Panc1 (cell line): Measurements from ENCODE around the gene SGPP1.

Experiments
- POLR2AphosphoS5 ChIP-seq: IDR thresholded peaks from 2 replicates; pipeline ENCODE4 v1.6.1; 2012; ENCODE audit warnings: mild to moderate bottlenecking, low read depth, low read length, moderate library complexity
- REST ChIP-seq, 2 experiments: IDR thresholded peaks; 2 replicates each; pipeline ENCODE4 v1.6.1; 2011 to 2012; ENCODE audit warnings: low read depth in 2 of 2, control low read depth in 1 of 2, low read length in 1 of 2, mild to moderate bottlenecking in 1 of 2, moderate library complexity in 1 of 2; ENCODE audit not compliant: insufficient read depth in 1 of 2
- SIN3A ChIP-seq: IDR thresholded peaks from 2 replicates; pipeline ENCODE4 v1.6.1; 2012; ENCODE audit warnings: low read depth, mild to moderate bottlenecking, low read length, moderate library complexity, borderline replicate concordance; ENCODE audit not compliant: insufficient read depth
- TCF7L2 ChIP-seq: IDR thresholded peaks from 2 replicates; pipeline ENCODE4 v1.6.1; 2011; ENCODE audit warnings: mild to moderate bottlenecking, low read depth, low read length, inconsistent platforms
- TF ChIP-seq, protein P1 (sequence below): fragments of 450-650 bp; IDR thresholded peaks from 2 replicates; pipeline ENCODE4 v1.5.1; 2017; ENCODE audit warnings: mild to moderate bottlenecking

DNA sequence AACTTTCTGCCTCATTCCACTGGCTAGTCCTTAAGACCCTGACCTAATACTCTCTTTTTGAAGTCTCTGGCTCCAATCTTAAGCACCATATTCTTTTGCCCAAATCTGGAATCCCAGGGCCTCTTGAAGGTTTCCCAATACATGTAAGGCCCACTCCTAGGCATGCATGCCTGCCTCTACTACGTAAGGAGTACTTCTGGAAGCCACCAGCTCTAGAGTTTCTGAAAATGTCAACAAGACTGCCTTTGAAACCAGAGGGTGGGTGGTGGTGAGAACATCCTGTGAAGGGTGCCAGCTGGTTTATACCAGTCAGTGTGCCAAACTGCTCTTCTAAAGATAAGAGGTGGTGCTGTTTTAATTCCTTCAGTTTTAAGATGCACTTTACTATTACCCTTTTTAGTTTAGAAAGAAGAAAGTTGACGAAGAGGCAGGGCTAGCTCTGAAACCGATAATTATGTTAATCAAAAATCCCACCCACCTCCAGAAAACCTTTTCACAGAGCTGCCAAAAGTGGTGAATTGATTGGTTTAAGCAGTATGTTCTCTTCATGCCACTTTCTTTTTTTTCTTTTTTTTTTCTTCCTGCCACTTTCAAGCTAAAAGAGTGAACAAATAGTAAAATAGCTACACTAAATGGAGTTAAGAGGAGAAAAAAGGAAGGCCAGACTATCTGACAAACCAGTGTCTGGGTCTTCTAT is 77.5 kb downstream of the SGPP1 start:
- TF ChIP-seq, protein P1, sequence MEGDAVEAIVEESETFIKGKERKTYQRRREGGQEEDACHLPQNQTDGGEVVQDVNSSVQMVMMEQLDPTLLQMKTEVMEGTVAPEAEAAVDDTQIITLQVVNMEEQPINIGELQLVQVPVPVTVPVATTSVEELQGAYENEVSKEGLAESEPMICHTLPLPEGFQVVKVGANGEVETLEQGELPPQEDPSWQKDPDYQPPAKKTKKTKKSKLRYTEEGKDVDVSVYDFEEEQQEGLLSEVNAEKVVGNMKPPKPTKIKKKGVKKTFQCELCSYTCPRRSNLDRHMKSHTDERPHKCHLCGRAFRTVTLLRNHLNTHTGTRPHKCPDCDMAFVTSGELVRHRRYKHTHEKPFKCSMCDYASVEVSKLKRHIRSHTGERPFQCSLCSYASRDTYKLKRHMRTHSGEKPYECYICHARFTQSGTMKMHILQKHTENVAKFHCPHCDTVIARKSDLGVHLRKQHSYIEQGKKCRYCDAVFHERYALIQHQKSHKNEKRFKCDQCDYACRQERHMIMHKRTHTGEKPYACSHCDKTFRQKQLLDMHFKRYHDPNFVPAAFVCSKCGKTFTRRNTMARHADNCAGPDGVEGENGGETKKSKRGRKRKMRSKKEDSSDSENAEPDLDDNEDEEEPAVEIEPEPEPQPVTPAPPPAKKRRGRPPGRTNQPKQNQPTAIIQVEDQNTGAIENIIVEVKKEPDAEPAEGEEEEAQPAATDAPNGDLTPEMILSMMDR, result no peak
- TF ChIP-seq POLR2AphosphoS5 (no peak), REST (IDR thresholded peaks at IDR 0.05; ENCODE audit: insufficient read depth in 1 of 2, low read depth in 2 of 2, low read length in 1 of 2) (no peak), TCF7L2 (no peak), SIN3A (no peak)
